OCI-LY7 (cell line): ENCODE results near the gene COPS4. TPM values are rescaled to one million over a fixed set of nuclear protein-coding genes. Genes with fewer than 3 reads are reported as not detected.

Experiments
- BruUV-seq: library from RNA; stranded (reverse); fragments of 400-500 nt; replicated peaks from 2 replicates; lab custom pipeline; 2021; lab: Mats Ljungman, UMichigan
- CTCF ChIA-PET: fragments of 300-600 bp; sonication (Branson Sonifier 250); formaldehyde crosslinking; loops from one replicate; lab custom pipeline; 2022; ENCODE audit warnings: antibody characterized with exemption; ENCODE audit not compliant: unreplicated experiment; lab: Charles Lee
- POLR2A ChIA-PET: fragments of 300-600 bp; sonication (Branson Sonifier 250); formaldehyde crosslinking; loops from one replicate; lab custom pipeline; 2022; ENCODE audit warnings: antibody characterized with exemption; lab: Charles Lee
- DNase-seq: peaks from one replicate; pipeline ENCODE4 v3.0.0-alpha.2; 2015; ENCODE audit warnings: low spot score
- H2AFZ ChIP-seq: fragments of 200-600 bp; sonication (generic), shearing (Covaris generic); 2 replicates; pipeline ENCODE4 v1.6.1; 2014; ENCODE audit warnings: mild to moderate bottlenecking, antibody characterized with exemption, low read length, moderate library complexity
- H3K27ac ChIP-seq: fragments of 200-600 bp; sonication (generic); 2 replicates; pipeline ENCODE4 v1.5.1; 2014; ENCODE audit warnings: mixed run types, low read depth, mild to moderate bottlenecking, moderate library complexity, low read length, inconsistent platforms; ENCODE audit not compliant: poor library complexity, severe bottlenecking
- H3K36me3 ChIP-seq: fragments of 200-600 bp; sonication (generic); 2 replicates; pipeline ENCODE4 v1.6.1; 2014; ENCODE audit warnings: mild to moderate bottlenecking, antibody characterized with exemption, low read length, moderate library complexity, mixed read lengths; ENCODE audit not compliant: insufficient read depth
- H3K4me1 ChIP-seq: fragments of 200-600 bp; sonication (generic); 2 replicates; pipeline ENCODE4 v1.5.1; 2014; ENCODE audit warnings: mild to moderate bottlenecking, low read length; ENCODE audit not compliant: insufficient read depth, poor library complexity, severe bottlenecking
- H3K4me2 ChIP-seq: fragments of 200-600 bp; sonication (generic); 2 replicates; pipeline ENCODE4 v1.6.1; 2014; ENCODE audit warnings: mild to moderate bottlenecking, low read length
- H3K4me3 ChIP-seq: fragments of 200-600 bp; sonication (generic); 2 replicates; pipeline ENCODE4 v1.5.1; 2014; ENCODE audit warnings: mild to moderate bottlenecking, low read depth, low read length; ENCODE audit not compliant: poor library complexity, severe bottlenecking
- H3K79me2 ChIP-seq: fragments of 200-600 bp; sonication (generic); 2 replicates; pipeline ENCODE4 v1.6.1; 2016; ENCODE audit warnings: low read depth, mild to moderate bottlenecking, low read length, moderate library complexity, mixed read lengths; ENCODE audit not compliant: insufficient read depth
- H3K9me2 ChIP-seq: fragments of 200-600 bp; sonication (generic); 2 replicates; pipeline ENCODE4 v1.6.1; 2016; ENCODE audit warnings: mild to moderate bottlenecking, low read length, mixed read lengths; ENCODE audit not compliant: insufficient read depth
- H3K9me3 ChIP-seq: fragments of 200-600 bp; sonication (generic); 2 replicates; pipeline ENCODE4 v1.6.1; 2014; ENCODE audit warnings: mild to moderate bottlenecking, mixed run types, low read length, mixed read lengths
- H4K20me1 ChIP-seq: fragments of 200-600 bp; sonication (generic); 2 replicates; pipeline ENCODE4 v1.6.1; 2014; ENCODE audit warnings: mild to moderate bottlenecking, antibody characterized with exemption, low read length, moderate library complexity, mixed read lengths; ENCODE audit not compliant: insufficient read depth
- EZH2phosphoT487 ChIP-seq: fragments of 200-600 bp; sonication (generic); IDR thresholded peaks from 2 replicates; pipeline ENCODE4 v1.6.1; 2018; ENCODE audit warnings: low read depth, borderline replicate concordance, mild to moderate bottlenecking, mixed run types, antibody characterized with exemption, low read length, moderate library complexity, mixed read lengths
- intact Hi-C: fragments of 100-400 bp; cut with micrococcal nuclease; formaldehyde crosslinking; loops from one replicate; pipeline ENCODE4 v1.10.0; 2022; ENCODE audit not compliant: unreplicated experiment
- small RNA-seq: library from RNA; depleted of rRNA; stranded (forward); fragments of <200 nt; gene quantifications from one replicate; pipeline ENCODE3, GENCODE V24; 2014
- total RNA-seq, 2 experiments: library from RNA; depleted of rRNA in 1 of 2; stranded (reverse); fragments of >200 nt in 1 of 2; shearing (Covaris generic) in 1 of 2; gene quantifications; 2 replicates each; pipeline ENCODE4 v1.2.3, GENCODE V29; 2014 to 2022
- TF ChIP-seq, protein P1 (sequence below): fragments of 200-600 bp; sonication (generic); conservative IDR thresholded peaks from 2 replicates; pipeline ENCODE4 v1.5.1; 2014; ENCODE audit warnings: mild to moderate bottlenecking, antibody characterized with exemption, low read length, moderate library complexity, mixed read lengths

The COPS4 gene
- total RNA-seq, 2 experiments from 2014 or later = 38.5 to 38.9 TPM

DNA sequence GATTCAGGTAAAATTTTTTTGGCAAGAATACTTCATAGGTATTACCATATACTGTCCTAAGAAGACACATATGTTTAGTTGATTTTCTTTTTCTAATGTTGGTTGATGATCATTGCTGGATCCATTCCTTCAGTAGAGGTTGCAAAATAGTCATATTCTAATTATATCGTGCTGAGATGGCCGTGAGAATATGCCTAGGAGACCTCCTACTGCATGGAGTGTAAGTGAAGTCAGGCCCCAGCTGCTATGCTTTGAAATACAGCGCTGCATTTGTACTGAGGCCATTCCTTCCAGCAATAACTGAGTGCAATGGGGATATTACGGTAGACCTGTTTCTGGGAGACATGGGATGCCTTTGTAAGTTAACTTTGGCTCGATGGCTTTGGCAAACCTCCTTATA, 86.3 kb downstream of the COPS4 start:
- no peaks in the 10 kb centered on the region for H3K36me3 ChIP-seq
- no peak overlapping the region for H3K4me2 ChIP-seq
- no peaks in the 10 kb centered on the region for H3K79me2 ChIP-seq
- H2AFZ ChIP-seq = no peak overlapping the region
- H4K20me1 ChIP-seq = no peaks in the 10 kb centered on the region
- CTCF ChIA-PET = no interaction called here
- H3K27ac ChIP-seq = no peak overlapping the region
- intact Hi-C loops = no loop called here
- POLR2A ChIA-PET = interaction anchor here (0.6 kb wide), 1 partner anchor 274 kb away, joined by 4 read pairs; no protein-coding TSS in a partner anchor
- H3K9me3 ChIP-seq = no peaks in the 10 kb centered on the region
- BruUV-seq = no TSS peak
- H3K4me3 ChIP-seq = no peak overlapping the region
- no peaks in the 10 kb centered on the region for H3K4me1 ChIP-seq
- TF ChIP-seq EZH2phosphoT487 = no peak
- TF ChIP-seq, protein P1, sequence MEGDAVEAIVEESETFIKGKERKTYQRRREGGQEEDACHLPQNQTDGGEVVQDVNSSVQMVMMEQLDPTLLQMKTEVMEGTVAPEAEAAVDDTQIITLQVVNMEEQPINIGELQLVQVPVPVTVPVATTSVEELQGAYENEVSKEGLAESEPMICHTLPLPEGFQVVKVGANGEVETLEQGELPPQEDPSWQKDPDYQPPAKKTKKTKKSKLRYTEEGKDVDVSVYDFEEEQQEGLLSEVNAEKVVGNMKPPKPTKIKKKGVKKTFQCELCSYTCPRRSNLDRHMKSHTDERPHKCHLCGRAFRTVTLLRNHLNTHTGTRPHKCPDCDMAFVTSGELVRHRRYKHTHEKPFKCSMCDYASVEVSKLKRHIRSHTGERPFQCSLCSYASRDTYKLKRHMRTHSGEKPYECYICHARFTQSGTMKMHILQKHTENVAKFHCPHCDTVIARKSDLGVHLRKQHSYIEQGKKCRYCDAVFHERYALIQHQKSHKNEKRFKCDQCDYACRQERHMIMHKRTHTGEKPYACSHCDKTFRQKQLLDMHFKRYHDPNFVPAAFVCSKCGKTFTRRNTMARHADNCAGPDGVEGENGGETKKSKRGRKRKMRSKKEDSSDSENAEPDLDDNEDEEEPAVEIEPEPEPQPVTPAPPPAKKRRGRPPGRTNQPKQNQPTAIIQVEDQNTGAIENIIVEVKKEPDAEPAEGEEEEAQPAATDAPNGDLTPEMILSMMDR = no peak
- no peak for DNase-seq
- no peaks in the 10 kb centered on the region for H3K9me2 ChIP-seq

DNA sequence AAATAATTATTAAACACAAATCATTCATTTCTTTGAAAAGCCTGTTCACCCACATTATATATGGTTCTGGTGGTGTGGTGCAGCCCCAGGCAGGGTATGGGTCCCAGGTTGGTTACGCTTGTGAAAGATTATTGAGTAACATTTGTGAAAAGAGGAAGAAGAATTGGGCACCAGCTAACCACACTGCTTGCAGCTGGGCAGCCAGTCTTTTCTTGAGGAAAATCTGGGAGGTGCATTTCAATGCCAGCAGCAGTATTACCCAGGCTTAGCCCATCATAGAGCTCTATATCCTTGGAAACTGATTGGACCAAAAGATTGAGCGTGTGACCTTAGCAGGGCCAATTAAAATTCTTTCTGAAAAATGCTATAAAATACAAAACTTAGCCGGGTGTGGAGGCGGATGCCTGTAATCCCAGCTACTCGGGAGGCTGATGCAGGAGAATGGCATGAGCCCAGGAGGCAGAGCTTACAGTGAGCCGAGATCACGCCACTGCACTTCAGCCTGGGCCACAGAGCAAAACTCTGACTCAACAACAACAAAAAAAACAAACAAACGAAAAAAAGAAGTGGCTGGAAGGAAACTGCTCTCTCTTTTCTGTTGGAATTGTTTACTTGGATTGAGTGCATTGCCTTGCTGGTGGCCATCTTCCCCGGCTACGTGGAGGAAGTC, 89.3 kb downstream of the COPS4 start:
- no peak overlapping the region for H3K27ac ChIP-seq
- intact Hi-C loops = no loop called here
- H3K4me3 ChIP-seq = no peak overlapping the region
- no peaks in the 10 kb centered on the region for H3K9me3 ChIP-seq
- no peaks in the 10 kb centered on the region for H3K4me1 ChIP-seq
- POLR2A ChIA-PET = interaction anchor here (0.5 to 2.1 kb wide), 5 partner anchors 9 to 715 kb away, joined by 3 to 6 read pairs (median 4); partner anchors contain the start of gene PLAC8
- H3K4me2 ChIP-seq = no peak overlapping the region
- CTCF ChIA-PET = interaction anchor here (1.3 kb wide), 1 partner anchor 14 kb away, joined by 4 read pairs; no protein-coding TSS in a partner anchor
- DNase-seq = no peak
- H2AFZ ChIP-seq = no peak overlapping the region
- no peaks in the 10 kb centered on the region for H3K79me2 ChIP-seq
- no TSS peak for BruUV-seq
- TF ChIP-seq, protein P1 = no peak
- TF ChIP-seq EZH2phosphoT487 = no peak
- H3K9me2 ChIP-seq = no peaks in the 10 kb centered on the region
- H4K20me1 ChIP-seq = no peaks in the 10 kb centered on the region
- H3K36me3 ChIP-seq = no peaks in the 10 kb centered on the region

Small RNA genes within 50 kb of the gene (small RNA-seq; reads per million reads assigned to genes)
- gene RNU6-615P = not detected

Other genes with a start within 250 kb of the COPS4 start
- 0.47 and 1.1 TPM in 2 replicates for gene SCD5, start 236.4 kb upstream of the COPS4 start, total RNA-seq (2014; rRNA removed; shearing (Covaris generic))
- 0.72 and 0.76 TPM in 2 replicates for gene SCD5, start 236.4 kb upstream of the COPS4 start, total RNA-seq (2022)
- gene SEC31A, start 144.0 kb upstream of the COPS4 start, total RNA-seq (2014; rRNA removed; shearing (Covaris generic)) = 80.0 and 93.4 TPM in 2 replicates
- 135 and 143 TPM in 2 replicates for gene SEC31A, start 144.0 kb upstream of the COPS4 start, total RNA-seq (2022)
- gene THAP9, start 134.4 kb upstream of the COPS4 start, total RNA-seq (2014; rRNA removed; shearing (Covaris generic)) = 13.2 and 16.4 TPM in 2 replicates
- gene THAP9, start 134.4 kb upstream of the COPS4 start, total RNA-seq (2022) = 10.5 and 19.6 TPM in 2 replicates
- gene LIN54, start 24.4 kb upstream of the COPS4 start, total RNA-seq (2014; rRNA removed; shearing (Covaris generic)) = 48.3 and 48.9 TPM in 2 replicates
- 47.6 and 59.1 TPM in 2 replicates for gene LIN54, start 24.4 kb upstream of the COPS4 start, total RNA-seq (2022)
- not detected in 2 replicates for gene PLAC8, start 79.5 kb downstream of the COPS4 start, total RNA-seq (2014; rRNA removed; shearing (Covaris generic))
- gene PLAC8, start 79.5 kb downstream of the COPS4 start, total RNA-seq (2022) = not detected in 2 replicates
- gene COQ2, start 249.6 kb downstream of the COPS4 start, total RNA-seq (2014; rRNA removed; shearing (Covaris generic)) = 12.1 and 12.8 TPM in 2 replicates
- gene COQ2, start 249.6 kb downstream of the COPS4 start, total RNA-seq (2022) = 14.4 and 17.9 TPM in 2 replicates